HCT116 (cell line): ENCODE measurements around the gene RNASEL. TPM values are rescaled to one million over a fixed set of nuclear protein-coding genes. Genes with fewer than 3 reads are reported as not detected.

Source experiments
- ATAC-seq: fragments of 200-7000 bp; cut with Tn5 transposase; 2 replicates; pipeline ENCODE4 v1.9.1; 2020; ENCODE audit warnings: mild to moderate bottlenecking, moderate library complexity
- BruUV-seq: library from RNA; stranded (reverse); fragments of 400-500 nt; replicated peaks from 2 replicates; lab custom pipeline; 2021; lab: Mats Ljungman, UMichigan
- CTCF ChIA-PET: fragments of 300-600 bp; sonication (Branson Sonifier 250); formaldehyde crosslinking; loops from one replicate; lab custom pipeline; 2021; ENCODE audit warnings: antibody characterized with exemption; lab: Charles Lee
- POLR2A ChIA-PET: fragments of 300-600, 350-600 bp; sonication (Branson Sonifier 250); formaldehyde crosslinking; loops from one replicate; lab custom pipeline; 2021; ENCODE audit warnings: antibody characterized with exemption; lab: Charles Lee
- RAD21 ChIA-PET, 2 experiments: fragments of 300-600 bp; sonication (Branson Sonifier 250); formaldehyde crosslinking; loops; one replicate each; lab custom pipeline; 2023; ENCODE audit warnings: low total read pairs in 2 of 2; ENCODE audit not compliant: uncharacterized antibody in 2 of 2, unreplicated experiment in 2 of 2, low non-redundant PET in 1 of 2; lab: Charles Lee
- DNase-seq: peaks from one replicate; pipeline ENCODE4 v3.0.0-alpha.2; 2010; ENCODE audit warnings: low read depth, low spot score
- H2AFZ ChIP-seq: fragments of 200-600 bp; shearing (Covaris generic), sonication (generic); 2 replicates; pipeline ENCODE4 v1.6.1; 2017; ENCODE audit warnings: low read depth, mixed run types, mixed read lengths, antibody characterized with exemption, low read length; ENCODE audit not compliant: poor library complexity, severe bottlenecking
- H3K27ac ChIP-seq: 2 replicates; pipeline ENCODE4 v1.5.1; 2012; ENCODE audit warnings: low read depth, low read length
- H3K27me3 ChIP-seq: fragments of 200-600 bp; sonication (generic); 2 replicates; pipeline ENCODE4 v1.6.1; 2016; ENCODE audit warnings: mixed run types, low read length, mixed read lengths; ENCODE audit not compliant: insufficient read depth
- H3K36me3 ChIP-seq, 2 experiments: fragments of 200-500 bp in 1 of 2; fragments of 200-600 bp in 1 of 2; sonication (Bioruptor generic) in 1 of 2; sonication (generic) in 1 of 2; 2 replicates each; pipeline versions ENCODE4 v1.5.1 to v1.6.1; 2014 to 2016; ENCODE audit warnings: low read length in 2 of 2, inconsistent platforms in 1 of 2, mixed read lengths in 1 of 2, mixed run types in 1 of 2; ENCODE audit not compliant: insufficient read depth in 2 of 2, control insufficient read depth in 1 of 2
- H3K4me1 ChIP-seq, 2 experiments: fragments of 200-600 bp in 1 of 2; sonication (generic) in 1 of 2; 2 replicates each; pipeline versions ENCODE4 v1.5.1 to v1.6.1; 2012 to 2017; ENCODE audit warnings: low read length in 2 of 2, inconsistent platforms in 1 of 2, mild to moderate bottlenecking in 1 of 2, mixed read lengths in 1 of 2, mixed run types in 1 of 2, moderate library complexity in 1 of 2; ENCODE audit not compliant: insufficient read depth in 2 of 2, control insufficient read depth in 1 of 2
- H3K4me2 ChIP-seq: fragments of 200-600 bp; sonication (generic); 2 replicates; pipeline ENCODE4 v1.6.1; 2017; ENCODE audit warnings: mixed run types, low read length, mixed read lengths
- H3K4me3 ChIP-seq, 2 experiments: fragments of 200-600 bp in 1 of 2; sonication (generic) in 1 of 2; replicated peaks in 1 of 2; 2 replicates each; pipeline ENCODE4 v1.5.1; 2011 to 2016; ENCODE audit warnings: low read length in 2 of 2, control low read depth in 1 of 2, low read depth in 1 of 2, mild to moderate bottlenecking in 1 of 2, mixed read lengths in 1 of 2, mixed run types in 1 of 2
- H3K79me2 ChIP-seq: fragments of 200-600 bp; sonication (generic); 2 replicates; pipeline ENCODE4 v1.6.1; 2017; ENCODE audit warnings: mild to moderate bottlenecking, mixed run types, low read length, moderate library complexity, mixed read lengths; ENCODE audit not compliant: insufficient read depth
- H3K9ac ChIP-seq: fragments of 200-600 bp; sonication (generic); 2 replicates; pipeline ENCODE4 v1.6.1; 2016; ENCODE audit warnings: low read length, mixed read lengths
- H3K9me2 ChIP-seq: fragments of 200-600 bp; sonication (generic), shearing (Covaris generic); 2 replicates; pipeline ENCODE4 v1.6.1; 2017; ENCODE audit warnings: mixed run types, mild to moderate bottlenecking, moderate library complexity; ENCODE audit not compliant: insufficient read depth
- H3K9me3 ChIP-seq, 2 experiments: fragments of 200-500 bp in 1 of 2; fragments of 200-600 bp in 1 of 2; sonication (Bioruptor generic) in 1 of 2; sonication (generic) in 1 of 2; 2 replicates each; pipeline ENCODE4 v1.6.1; 2014 to 2017; ENCODE audit warnings: low read length in 2 of 2, mixed read lengths in 2 of 2, inconsistent platforms in 1 of 2, low read depth in 1 of 2, mild to moderate bottlenecking in 1 of 2, mixed run types in 1 of 2, moderate library complexity in 1 of 2; ENCODE audit not compliant: control insufficient read depth in 1 of 2, insufficient read depth in 1 of 2
- H4K20me1 ChIP-seq: fragments of 200-600 bp; sonication (generic), shearing (Covaris generic); 2 replicates; pipeline ENCODE4 v1.6.1; 2017; ENCODE audit warnings: mixed run types, mild to moderate bottlenecking, moderate library complexity; ENCODE audit not compliant: insufficient read depth
- CBX3 ChIP-seq: IDR thresholded peaks from 2 replicates; pipeline ENCODE4 v1.6.1; 2012; ENCODE audit warnings: low read depth
- ELF1 ChIP-seq: IDR thresholded peaks from 2 replicates; pipeline ENCODE4 v1.6.1; 2012; ENCODE audit warnings: low read depth, borderline replicate concordance
- EZH2 ChIP-seq: fragments of 200-600 bp; sonication (generic); IDR thresholded peaks from 2 replicates; pipeline ENCODE4 v1.6.1; 2017; ENCODE audit warnings: antibody characterized with exemption, mixed run types
- EZH2phosphoT487 ChIP-seq: fragments of 200-600 bp; IDR thresholded peaks from 2 replicates; pipeline ENCODE4 v1.6.1; 2018; ENCODE audit warnings: antibody characterized with exemption, borderline replicate concordance
- FOSL1 ChIP-seq: IDR thresholded peaks from 2 replicates; pipeline ENCODE4 v1.6.1; 2012; ENCODE audit warnings: low read depth
- JUND ChIP-seq: IDR thresholded peaks from 2 replicates; pipeline ENCODE4 v1.6.1; 2012
- MAX ChIP-seq: IDR thresholded peaks from 2 replicates; pipeline ENCODE4 v1.6.1; 2012
- POLR2A ChIP-seq: IDR thresholded peaks from 2 replicates; pipeline ENCODE4 v1.7.0; 2011; ENCODE audit warnings: borderline replicate concordance; ENCODE audit not compliant: insufficient read depth, insufficient read length; ENCODE audit errors: extremely low read depth
- RAD21 ChIP-seq: IDR thresholded peaks from 2 replicates; pipeline ENCODE4 v1.6.1; 2012; ENCODE audit warnings: low read depth, mild to moderate bottlenecking
- SIN3A ChIP-seq: IDR thresholded peaks from 2 replicates; pipeline ENCODE4 v1.6.1; 2012; ENCODE audit warnings: low read depth
- TCF7L2 ChIP-seq: IDR thresholded peaks from 2 replicates; pipeline ENCODE4 v1.7.0; 2011; ENCODE audit warnings: borderline replicate concordance, inconsistent platforms; ENCODE audit not compliant: insufficient read depth, insufficient read length; ENCODE audit errors: extremely low read depth
- YY1 ChIP-seq: IDR thresholded peaks from 2 replicates; pipeline ENCODE4 v1.6.1; 2011; ENCODE audit warnings: low read length, low read depth, moderate library complexity, mild to moderate bottlenecking; ENCODE audit not compliant: insufficient replicate concordance; ENCODE audit errors: extremely low read depth
- ZBTB33 ChIP-seq: IDR thresholded peaks from 2 replicates; pipeline ENCODE4 v1.6.1; 2011; ENCODE audit warnings: mild to moderate bottlenecking, low read length, moderate library complexity; ENCODE audit not compliant: insufficient replicate concordance; ENCODE audit errors: extremely low read depth
- ZFX ChIP-seq: fragments of 450-650 bp; IDR thresholded peaks from 2 replicates; pipeline ENCODE4 v1.6.1; 2017
- intact Hi-C: fragments of 100-400 bp; cut with micrococcal nuclease; formaldehyde crosslinking; loops from 2 replicates; pipeline ENCODE4 v1.10.0; 2022
- total RNA-seq: library from RNA; stranded (reverse); gene quantifications from one replicate; pipeline ENCODE4 v1.2.1, GENCODE V29; 2021; ENCODE audit not compliant: unreplicated experiment
- TF ChIP-seq, protein P1 (sequence below), 3 experiments: fragments of 200-600 bp in 1 of 3; sonication (generic) in 1 of 3; IDR thresholded peaks in 2 of 3; conservative IDR thresholded peaks in 1 of 3; 2 replicates each; pipeline ENCODE4 v1.5.1; 2012 to 2017; ENCODE audit warnings: low read depth in 2 of 3, low read length in 2 of 3, antibody characterized with exemption in 1 of 3, borderline replicate concordance in 1 of 3, control low read depth in 1 of 3, mild to moderate bottlenecking in 1 of 3, mixed read lengths in 1 of 3, mixed run types in 1 of 3, moderate library complexity in 1 of 3; ENCODE audit not compliant: insufficient read depth in 1 of 3

Gene RNASEL
- total RNA-seq, 1 experiment from 2014 or later = 2.9 TPM

DNA sequence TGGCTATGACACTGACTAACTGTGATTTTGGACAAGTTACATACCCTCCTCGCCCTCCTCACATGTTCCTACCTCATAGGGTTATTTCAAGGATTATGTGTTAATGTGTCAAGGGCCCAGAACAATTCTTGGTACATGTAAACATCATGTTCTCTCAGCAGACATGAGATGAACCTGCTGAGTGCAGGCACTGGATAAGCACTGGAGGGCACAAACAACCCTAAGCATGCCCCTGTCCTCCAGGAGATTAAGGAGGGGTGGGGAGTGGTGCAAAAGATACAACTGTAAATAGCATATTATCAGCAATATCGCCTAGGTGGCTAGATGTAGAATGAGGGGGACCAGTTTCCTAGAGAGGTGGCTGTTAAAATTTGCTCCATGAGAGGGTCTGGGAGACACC, 32.9 kb upstream of the RNASEL start:
- no peaks in the 10 kb centered on the region; a peak in 1 of 4 replicates for H3K9me3 ChIP-seq
- H2AFZ ChIP-seq = no peak overlapping the region
- H3K79me2 ChIP-seq = no peaks in the 10 kb centered on the region
- ChIA-PET POLR2A (no interaction called here), RAD21 (no interaction called here), CTCF (no interaction called here)
- H3K27me3 ChIP-seq = no peaks in the 10 kb centered on the region
- no peaks in the 10 kb centered on the region for H3K36me3 ChIP-seq
- no peak for DNase-seq
- BruUV-seq = no TSS peak
- no peak overlapping the region for H3K9ac ChIP-seq
- H3K4me1 ChIP-seq = peaks cover 20 to 22% of the 10 kb centered on the region in 2 experiments
- intact Hi-C loops = no loop called here
- H3K9me2 ChIP-seq = no peaks in the 10 kb centered on the region
- no peak overlapping the region for H3K27ac ChIP-seq
- H3K4me2 ChIP-seq = no peak overlapping the region
- TF ChIP-seq TCF7L2 = no peak
- no peak for TF ChIP-seq RAD21
- H3K4me3 ChIP-seq = no peak overlapping the region
- ATAC-seq = no peak
- H4K20me1 ChIP-seq = no peaks in the 10 kb centered on the region

GRCh38 chr1:182620924-182621585, 32.0 kb upstream of the RNASEL start:
- Histone ChIP-seq H3K9me2 (no peaks in the 10 kb centered on the region), H2AFZ (no peak overlapping the region), H4K20me1 (no peaks in the 10 kb centered on the region), H3K9ac (no peak overlapping the region), H3K79me2 (no peaks in the 10 kb centered on the region), H3K27ac (no peak overlapping the region), H3K36me3 (no peaks in the 10 kb centered on the region), H3K9me3 (no peaks in the 10 kb centered on the region; a peak in 1 of 4 replicates), H3K4me2 (no peak overlapping the region), H3K4me1 (peaks cover 25 to 27% of the 10 kb centered on the region in 2 experiments), H3K4me3 (no peak overlapping the region), H3K27me3 (no peaks in the 10 kb centered on the region)
- CTCF ChIA-PET = no interaction called here
- RAD21 ChIA-PET = interaction anchor here in 1 of 2 experiments (0.6 kb wide), 1 partner anchor 161 kb away, joined by 3 read pairs; no protein-coding TSS in a partner anchor
- no peak for ATAC-seq
- no TSS peak for BruUV-seq
- intact Hi-C loops = no loop called here
- TF ChIP-seq ZFX = no peak
- TF ChIP-seq CBX3 = no peak
- TF ChIP-seq FOSL1 = no peak
- no peak for TF ChIP-seq POLR2A
- no peak for TF ChIP-seq JUND
- TF ChIP-seq, protein P1, sequence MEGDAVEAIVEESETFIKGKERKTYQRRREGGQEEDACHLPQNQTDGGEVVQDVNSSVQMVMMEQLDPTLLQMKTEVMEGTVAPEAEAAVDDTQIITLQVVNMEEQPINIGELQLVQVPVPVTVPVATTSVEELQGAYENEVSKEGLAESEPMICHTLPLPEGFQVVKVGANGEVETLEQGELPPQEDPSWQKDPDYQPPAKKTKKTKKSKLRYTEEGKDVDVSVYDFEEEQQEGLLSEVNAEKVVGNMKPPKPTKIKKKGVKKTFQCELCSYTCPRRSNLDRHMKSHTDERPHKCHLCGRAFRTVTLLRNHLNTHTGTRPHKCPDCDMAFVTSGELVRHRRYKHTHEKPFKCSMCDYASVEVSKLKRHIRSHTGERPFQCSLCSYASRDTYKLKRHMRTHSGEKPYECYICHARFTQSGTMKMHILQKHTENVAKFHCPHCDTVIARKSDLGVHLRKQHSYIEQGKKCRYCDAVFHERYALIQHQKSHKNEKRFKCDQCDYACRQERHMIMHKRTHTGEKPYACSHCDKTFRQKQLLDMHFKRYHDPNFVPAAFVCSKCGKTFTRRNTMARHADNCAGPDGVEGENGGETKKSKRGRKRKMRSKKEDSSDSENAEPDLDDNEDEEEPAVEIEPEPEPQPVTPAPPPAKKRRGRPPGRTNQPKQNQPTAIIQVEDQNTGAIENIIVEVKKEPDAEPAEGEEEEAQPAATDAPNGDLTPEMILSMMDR (IDR thresholded peaks at IDR 0.05 in 2 of 3, conservative IDR thresholded peaks at IDR 0.05 in 1 of 3; ENCODE audit: borderline replicate concordance in 1 of 3, insufficient read depth in 1 of 3, low read depth in 2 of 3, low read length in 2 of 3) = no peak
- no peak for TF ChIP-seq MAX
- no peak for TF ChIP-seq YY1
- no peak for TF ChIP-seq EZH2
- TF ChIP-seq ZBTB33 = no peak
- TF ChIP-seq RAD21 = no peak
- no peak for TF ChIP-seq SIN3A
- no peak for TF ChIP-seq ELF1
- TF ChIP-seq TCF7L2 = no peak
- TF ChIP-seq EZH2phosphoT487 = no peak
- DNase-seq = no peak
- POLR2A ChIA-PET = interaction anchor here (0.8 kb wide), 1 partner anchor 17 kb away, joined by 3 read pairs; no protein-coding TSS in a partner anchor
